ENCODE measurements around the gene CUX1. TPM values are rescaled to one million over a fixed set of nuclear protein-coding genes. Genes with fewer than 3 reads are reported as not detected.

CUX1 gene
- total RNA-seq, 1 experiment from 2014 or later: 54.8 TPM

GRCh38 chr7:101906291-101907240 lies 89.1 kb downstream of the CUX1 start:
- no TSS peak for BruUV-seq (replicated peaks)
- H3K4me1 Mint-ChIP-seq (ENCODE audit: low read depth, unreplicated experiment): no peaks in the 10 kb centered on the region
- intact Hi-C loops (cut with micrococcal nuclease; ENCODE audit: unreplicated experiment): no loop called here
- H3K27ac Mint-ChIP-seq (ENCODE audit: unreplicated experiment): no peak overlapping the region
- H3K36me3 Mint-ChIP-seq (ENCODE audit: insufficient read depth, unreplicated experiment): no peaks in the 10 kb centered on the region
- DNase-seq: no peak
- no peaks in the 10 kb centered on the region for H3K9me3 Mint-ChIP-seq (ENCODE audit: low read depth, unreplicated experiment)
- no peaks in the 10 kb centered on the region for H3K27me3 Mint-ChIP-seq (ENCODE audit: unreplicated experiment)
- no peak overlapping the region for H3K4me3 Mint-ChIP-seq (ENCODE audit: low read depth, unreplicated experiment)
- CTCF ChIA-PET: no interaction called here
- no peak for TF ChIP-seq CTCF (IDR thresholded peaks at IDR 0.05; ENCODE audit: unreplicated experiment)

DNA sequence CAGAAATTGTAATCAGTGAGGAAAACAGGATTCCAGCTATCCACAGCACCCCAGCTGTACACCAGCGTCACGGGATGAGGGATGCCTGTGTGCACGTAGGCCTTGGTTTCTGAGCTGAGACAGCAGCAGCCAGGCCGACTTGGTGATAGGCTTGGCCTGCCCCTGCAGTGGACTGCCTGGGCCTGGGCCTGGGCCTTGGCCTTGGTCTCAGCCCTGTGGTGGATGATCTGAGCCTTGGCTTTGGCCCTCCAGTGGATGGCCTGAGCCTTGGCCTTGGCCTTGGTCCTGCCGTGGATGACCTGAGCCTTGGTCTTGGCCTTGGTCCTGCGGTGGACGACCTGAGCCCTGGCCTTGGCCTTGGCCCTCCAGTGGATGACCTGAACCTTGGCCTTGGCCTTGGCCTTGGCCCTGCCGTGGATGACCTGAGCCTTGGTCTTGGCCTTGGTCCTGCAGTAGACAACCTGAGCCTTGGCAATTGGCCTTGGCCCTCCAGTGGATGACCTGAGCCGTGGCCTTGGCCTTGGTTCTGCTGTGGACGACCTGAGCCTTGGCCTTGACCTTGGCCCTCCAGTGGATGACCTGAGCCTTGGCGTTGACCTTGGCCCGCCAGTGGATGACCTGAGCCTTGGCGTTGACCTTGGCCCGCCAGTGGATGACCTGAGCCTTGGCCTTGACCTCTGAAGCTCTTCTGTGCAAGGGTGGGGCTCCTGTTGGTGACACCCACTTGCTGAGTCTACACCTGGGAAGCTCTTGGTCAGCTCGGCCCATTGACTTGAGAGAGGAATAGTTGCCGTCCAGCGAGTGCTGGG lies 93.8 kb downstream of the CUX1 start:
- intact Hi-C loops (cut with micrococcal nuclease; ENCODE audit: unreplicated experiment): no loop called here
- BruUV-seq (replicated peaks): no TSS peak

GRCh38 chr7:101911800-101912715 lies 94.6 kb downstream of the CUX1 start:
- no peak overlapping the region for H3K4me3 Mint-ChIP-seq (ENCODE audit: low read depth, unreplicated experiment)
- H3K9me3 Mint-ChIP-seq (ENCODE audit: low read depth, unreplicated experiment): no peaks in the 10 kb centered on the region
- CTCF ChIA-PET: no interaction called here
- intact Hi-C loops (cut with micrococcal nuclease; ENCODE audit: unreplicated experiment): no loop called here
- H3K27me3 Mint-ChIP-seq (ENCODE audit: unreplicated experiment): no peaks in the 10 kb centered on the region
- no TSS peak for BruUV-seq (replicated peaks)
- no peak overlapping the region for H3K27ac Mint-ChIP-seq (ENCODE audit: unreplicated experiment)
- DNase-seq: no peak
- TF ChIP-seq CTCF (IDR thresholded peaks at IDR 0.05; ENCODE audit: unreplicated experiment): no peak
- no peaks in the 10 kb centered on the region for H3K4me1 Mint-ChIP-seq (ENCODE audit: low read depth, unreplicated experiment)
- H3K36me3 Mint-ChIP-seq (ENCODE audit: insufficient read depth, unreplicated experiment): peaks cover 4% of the 10 kb centered on the region

More for the DNA sequence above, 93.8 kb downstream of the CUX1 start:
- no peak for TF ChIP-seq CTCF (IDR thresholded peaks at IDR 0.05; ENCODE audit: unreplicated experiment)
- Mint-ChIP-seq H3K9me3 (ENCODE audit: low read depth, unreplicated experiment) (no peaks in the 10 kb centered on the region), H3K27ac (ENCODE audit: unreplicated experiment) (no peak overlapping the region), H3K36me3 (ENCODE audit: insufficient read depth, unreplicated experiment) (no peaks in the 10 kb centered on the region), H3K27me3 (ENCODE audit: unreplicated experiment) (no peaks in the 10 kb centered on the region), H3K4me3 (ENCODE audit: low read depth, unreplicated experiment) (no peak overlapping the region), H3K4me1 (ENCODE audit: low read depth, unreplicated experiment) (no peaks in the 10 kb centered on the region)
- CTCF ChIA-PET: interaction anchor here (0.7 kb wide), 1 partner anchor 18 kb away, joined by 6 read pairs; no protein-coding TSS in a partner anchor
- no peak for DNase-seq

DNA sequence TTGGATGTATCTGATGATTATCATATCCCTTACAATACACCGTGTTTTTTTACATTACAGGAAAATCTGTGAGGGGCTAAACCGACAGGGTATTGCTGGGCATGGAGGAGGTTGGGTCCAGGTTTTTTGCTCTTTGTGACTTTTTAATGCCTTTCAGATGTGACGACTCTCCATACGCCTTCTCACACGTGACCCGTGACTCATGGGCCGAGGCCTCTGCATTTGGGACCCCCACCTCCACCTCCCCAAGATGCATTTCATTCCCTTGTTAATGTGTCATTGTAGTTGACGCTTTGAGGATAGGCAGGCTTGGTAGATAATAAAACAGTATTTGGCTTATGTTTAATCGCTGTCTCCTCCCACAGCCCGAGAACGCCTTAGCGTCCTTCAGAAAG lies 95.3 kb downstream of the CUX1 start:
- no peak for DNase-seq
- Mint-ChIP-seq H3K9me3 (ENCODE audit: low read depth, unreplicated experiment) (no peaks in the 10 kb centered on the region), H3K27me3 (ENCODE audit: unreplicated experiment) (no peaks in the 10 kb centered on the region), H3K4me3 (ENCODE audit: low read depth, unreplicated experiment) (no peak overlapping the region), H3K4me1 (ENCODE audit: low read depth, unreplicated experiment) (no peaks in the 10 kb centered on the region), H3K27ac (ENCODE audit: unreplicated experiment) (no peak overlapping the region), H3K36me3 (ENCODE audit: insufficient read depth, unreplicated experiment) (peaks cover 8% of the 10 kb centered on the region)
- CTCF ChIA-PET: no interaction called here
- no TSS peak for BruUV-seq (replicated peaks)
- intact Hi-C loops (cut with micrococcal nuclease; ENCODE audit: unreplicated experiment): no loop called here
- TF ChIP-seq CTCF (IDR thresholded peaks at IDR 0.05; ENCODE audit: unreplicated experiment): no peak
